ENCODE measurements around the gene MIDN.

- TF ChIP-seq POLR2AphosphoS5 (IDR thresholded peaks at IDR 0.05) = peak; percentile 79 to 99 (median 96)
- peak in 2 of 4 donors; percentile 36 to 55 for TF ChIP-seq POLR2A (IDR thresholded peaks at IDR 0.05)
- TF ChIP-seq CTCF (IDR thresholded peaks at IDR 0.05) = no peak
- no peak for TF ChIP-seq EP300 (IDR thresholded peaks at IDR 0.05)
Observed at GRCh38 chr19:1249298-1249989, 1.1 kb downstream of the MIDN start.
